HCT116 (cell line): ENCODE measurements around the gene ANXA6. TPM values are rescaled to one million over a fixed set of nuclear protein-coding genes. Genes with fewer than 3 reads are reported as not detected.

ENCODE experiments used
- ATAC-seq: fragments of 200-7000 bp; cut with Tn5 transposase; 2 replicates; pipeline ENCODE4 v1.9.1; 2020; ENCODE audit warnings: mild to moderate bottlenecking, moderate library complexity
- BruUV-seq: library from RNA; stranded (reverse); fragments of 400-500 nt; replicated peaks from 2 replicates; lab custom pipeline; 2021; lab: Mats Ljungman, UMichigan
- CTCF ChIA-PET: fragments of 300-600 bp; sonication (Branson Sonifier 250); formaldehyde crosslinking; loops from one replicate; lab custom pipeline; 2021; ENCODE audit warnings: antibody characterized with exemption; lab: Charles Lee
- POLR2A ChIA-PET: fragments of 300-600, 350-600 bp; sonication (Branson Sonifier 250); formaldehyde crosslinking; loops from one replicate; lab custom pipeline; 2021; ENCODE audit warnings: antibody characterized with exemption; lab: Charles Lee
- RAD21 ChIA-PET, 2 experiments: fragments of 300-600 bp; sonication (Branson Sonifier 250); formaldehyde crosslinking; loops; one replicate each; lab custom pipeline; 2023; ENCODE audit warnings: low total read pairs in 2 of 2; ENCODE audit not compliant: uncharacterized antibody in 2 of 2, unreplicated experiment in 2 of 2, low non-redundant PET in 1 of 2; lab: Charles Lee
- DNase-seq: peaks from one replicate; pipeline ENCODE4 v3.0.0-alpha.2; 2010; ENCODE audit warnings: low read depth, low spot score
- H2AFZ ChIP-seq: fragments of 200-600 bp; shearing (Covaris generic), sonication (generic); 2 replicates; pipeline ENCODE4 v1.6.1; 2017; ENCODE audit warnings: low read depth, mixed run types, mixed read lengths, antibody characterized with exemption, low read length; ENCODE audit not compliant: poor library complexity, severe bottlenecking
- H3K27ac ChIP-seq: 2 replicates; pipeline ENCODE4 v1.5.1; 2012; ENCODE audit warnings: low read depth, low read length
- H3K27me3 ChIP-seq: fragments of 200-600 bp; sonication (generic); 2 replicates; pipeline ENCODE4 v1.6.1; 2016; ENCODE audit warnings: mixed run types, low read length, mixed read lengths; ENCODE audit not compliant: insufficient read depth
- H3K36me3 ChIP-seq, 2 experiments: fragments of 200-500 bp in 1 of 2; fragments of 200-600 bp in 1 of 2; sonication (Bioruptor generic) in 1 of 2; sonication (generic) in 1 of 2; 2 replicates each; pipeline versions ENCODE4 v1.5.1 to v1.6.1; 2014 to 2016; ENCODE audit warnings: low read length in 2 of 2, inconsistent platforms in 1 of 2, mixed read lengths in 1 of 2, mixed run types in 1 of 2; ENCODE audit not compliant: insufficient read depth in 2 of 2, control insufficient read depth in 1 of 2
- H3K4me1 ChIP-seq, 2 experiments: fragments of 200-600 bp in 1 of 2; sonication (generic) in 1 of 2; 2 replicates each; pipeline versions ENCODE4 v1.5.1 to v1.6.1; 2012 to 2017; ENCODE audit warnings: low read length in 2 of 2, inconsistent platforms in 1 of 2, mild to moderate bottlenecking in 1 of 2, mixed read lengths in 1 of 2, mixed run types in 1 of 2, moderate library complexity in 1 of 2; ENCODE audit not compliant: insufficient read depth in 2 of 2, control insufficient read depth in 1 of 2
- H3K4me2 ChIP-seq: fragments of 200-600 bp; sonication (generic); 2 replicates; pipeline ENCODE4 v1.6.1; 2017; ENCODE audit warnings: mixed run types, low read length, mixed read lengths
- H3K4me3 ChIP-seq, 2 experiments: fragments of 200-600 bp in 1 of 2; sonication (generic) in 1 of 2; replicated peaks in 1 of 2; 2 replicates each; pipeline ENCODE4 v1.5.1; 2011 to 2016; ENCODE audit warnings: low read length in 2 of 2, control low read depth in 1 of 2, low read depth in 1 of 2, mild to moderate bottlenecking in 1 of 2, mixed read lengths in 1 of 2, mixed run types in 1 of 2
- H3K79me2 ChIP-seq: fragments of 200-600 bp; sonication (generic); 2 replicates; pipeline ENCODE4 v1.6.1; 2017; ENCODE audit warnings: mild to moderate bottlenecking, mixed run types, low read length, moderate library complexity, mixed read lengths; ENCODE audit not compliant: insufficient read depth
- H3K9ac ChIP-seq: fragments of 200-600 bp; sonication (generic); 2 replicates; pipeline ENCODE4 v1.6.1; 2016; ENCODE audit warnings: low read length, mixed read lengths
- H3K9me2 ChIP-seq: fragments of 200-600 bp; sonication (generic), shearing (Covaris generic); 2 replicates; pipeline ENCODE4 v1.6.1; 2017; ENCODE audit warnings: mixed run types, mild to moderate bottlenecking, moderate library complexity; ENCODE audit not compliant: insufficient read depth
- H3K9me3 ChIP-seq, 2 experiments: fragments of 200-500 bp in 1 of 2; fragments of 200-600 bp in 1 of 2; sonication (Bioruptor generic) in 1 of 2; sonication (generic) in 1 of 2; 2 replicates each; pipeline ENCODE4 v1.6.1; 2014 to 2017; ENCODE audit warnings: low read length in 2 of 2, mixed read lengths in 2 of 2, inconsistent platforms in 1 of 2, low read depth in 1 of 2, mild to moderate bottlenecking in 1 of 2, mixed run types in 1 of 2, moderate library complexity in 1 of 2; ENCODE audit not compliant: control insufficient read depth in 1 of 2, insufficient read depth in 1 of 2
- H4K20me1 ChIP-seq: fragments of 200-600 bp; sonication (generic), shearing (Covaris generic); 2 replicates; pipeline ENCODE4 v1.6.1; 2017; ENCODE audit warnings: mixed run types, mild to moderate bottlenecking, moderate library complexity; ENCODE audit not compliant: insufficient read depth
- CBX3 ChIP-seq: IDR thresholded peaks from 2 replicates; pipeline ENCODE4 v1.6.1; 2012; ENCODE audit warnings: low read depth
- CEBPB ChIP-seq: IDR thresholded peaks from 2 replicates; pipeline ENCODE4 v1.6.1; 2012; ENCODE audit warnings: low read depth
- ELF1 ChIP-seq: IDR thresholded peaks from 2 replicates; pipeline ENCODE4 v1.6.1; 2012; ENCODE audit warnings: low read depth, borderline replicate concordance
- FOSL1 ChIP-seq: IDR thresholded peaks from 2 replicates; pipeline ENCODE4 v1.6.1; 2012; ENCODE audit warnings: low read depth
- POLR2A ChIP-seq: IDR thresholded peaks from 2 replicates; pipeline ENCODE4 v1.7.0; 2011; ENCODE audit warnings: borderline replicate concordance; ENCODE audit not compliant: insufficient read depth, insufficient read length; ENCODE audit errors: extremely low read depth
- RAD21 ChIP-seq: IDR thresholded peaks from 2 replicates; pipeline ENCODE4 v1.6.1; 2012; ENCODE audit warnings: low read depth, mild to moderate bottlenecking
- SRF ChIP-seq: IDR thresholded peaks from 2 replicates; pipeline ENCODE4 v1.6.1; 2012; ENCODE audit warnings: low read depth
- ZFX ChIP-seq: fragments of 450-650 bp; IDR thresholded peaks from 2 replicates; pipeline ENCODE4 v1.6.1; 2017
- ZNF274 ChIP-seq: fragments of 200-500 bp; sonication (Bioruptor generic); IDR thresholded peaks from 2 replicates; pipeline ENCODE4 v1.6.1; 2014; ENCODE audit warnings: mild to moderate bottlenecking, low read depth, low read length, inconsistent platforms
- intact Hi-C: fragments of 100-400 bp; cut with micrococcal nuclease; formaldehyde crosslinking; loops from 2 replicates; pipeline ENCODE4 v1.10.0; 2022
- total RNA-seq: library from RNA; stranded (reverse); gene quantifications from one replicate; pipeline ENCODE4 v1.2.1, GENCODE V29; 2021; ENCODE audit not compliant: unreplicated experiment
- TF ChIP-seq, protein P1 (sequence below): IDR thresholded peaks from 2 replicates; pipeline ENCODE4 v1.6.1; 2012; ENCODE audit warnings: low read depth
- TF ChIP-seq, protein P2 (sequence below): IDR thresholded peaks from 2 replicates; pipeline ENCODE4 v1.6.1; 2012

The ANXA6 gene
- total RNA-seq, 1 experiment from 2014 or later, result 71.9 TPM

DNA sequence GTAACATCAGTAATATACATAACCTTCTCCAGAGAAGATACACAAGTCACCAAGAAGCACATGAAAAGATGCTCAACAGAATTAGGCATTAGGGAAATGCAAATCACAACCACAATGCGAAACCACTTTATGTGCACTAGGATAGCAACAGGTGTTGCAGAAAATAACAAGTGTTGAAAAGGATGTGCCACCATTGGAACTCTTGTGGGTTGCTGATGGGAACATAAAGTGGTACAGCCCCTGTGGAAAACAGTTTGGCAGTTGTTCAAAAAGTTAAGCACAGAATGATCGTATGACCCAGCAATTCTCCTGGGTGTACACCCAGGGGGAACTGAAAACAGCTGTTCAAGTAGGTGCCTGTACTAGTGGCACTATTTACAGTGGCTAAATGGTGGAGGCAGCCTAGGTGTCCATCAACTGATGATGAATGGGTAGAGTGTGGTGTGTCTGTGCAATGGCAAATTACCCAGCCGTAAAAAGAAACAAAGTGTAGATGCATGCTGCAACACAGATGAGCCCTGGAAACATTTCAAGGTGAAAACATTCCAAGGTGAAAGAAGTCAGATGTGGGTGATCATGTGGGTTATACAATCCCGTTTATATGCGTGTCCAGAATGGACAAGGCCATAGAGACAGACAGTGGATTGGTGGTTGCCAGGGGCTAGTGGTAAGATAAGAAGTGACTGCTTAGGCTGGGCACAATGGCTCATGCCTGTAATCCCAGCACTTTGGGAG lies 39.1 kb upstream of the ANXA6 start (continued):
- TF ChIP-seq, protein P1, sequence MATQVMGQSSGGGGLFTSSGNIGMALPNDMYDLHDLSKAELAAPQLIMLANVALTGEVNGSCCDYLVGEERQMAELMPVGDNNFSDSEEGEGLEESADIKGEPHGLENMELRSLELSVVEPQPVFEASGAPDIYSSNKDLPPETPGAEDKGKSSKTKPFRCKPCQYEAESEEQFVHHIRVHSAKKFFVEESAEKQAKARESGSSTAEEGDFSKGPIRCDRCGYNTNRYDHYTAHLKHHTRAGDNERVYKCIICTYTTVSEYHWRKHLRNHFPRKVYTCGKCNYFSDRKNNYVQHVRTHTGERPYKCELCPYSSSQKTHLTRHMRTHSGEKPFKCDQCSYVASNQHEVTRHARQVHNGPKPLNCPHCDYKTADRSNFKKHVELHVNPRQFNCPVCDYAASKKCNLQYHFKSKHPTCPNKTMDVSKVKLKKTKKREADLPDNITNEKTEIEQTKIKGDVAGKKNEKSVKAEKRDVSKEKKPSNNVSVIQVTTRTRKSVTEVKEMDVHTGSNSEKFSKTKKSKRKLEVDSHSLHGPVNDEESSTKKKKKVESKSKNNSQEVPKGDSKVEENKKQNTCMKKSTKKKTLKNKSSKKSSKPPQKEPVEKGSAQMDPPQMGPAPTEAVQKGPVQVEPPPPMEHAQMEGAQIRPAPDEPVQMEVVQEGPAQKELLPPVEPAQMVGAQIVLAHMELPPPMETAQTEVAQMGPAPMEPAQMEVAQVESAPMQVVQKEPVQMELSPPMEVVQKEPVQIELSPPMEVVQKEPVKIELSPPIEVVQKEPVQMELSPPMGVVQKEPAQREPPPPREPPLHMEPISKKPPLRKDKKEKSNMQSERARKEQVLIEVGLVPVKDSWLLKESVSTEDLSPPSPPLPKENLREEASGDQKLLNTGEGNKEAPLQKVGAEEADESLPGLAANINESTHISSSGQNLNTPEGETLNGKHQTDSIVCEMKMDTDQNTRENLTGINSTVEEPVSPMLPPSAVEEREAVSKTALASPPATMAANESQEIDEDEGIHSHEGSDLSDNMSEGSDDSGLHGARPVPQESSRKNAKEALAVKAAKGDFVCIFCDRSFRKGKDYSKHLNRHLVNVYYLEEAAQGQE, result no peak
- TF ChIP-seq CBX3 (no peak), POLR2A (no peak)
- TF ChIP-seq, protein P2, sequence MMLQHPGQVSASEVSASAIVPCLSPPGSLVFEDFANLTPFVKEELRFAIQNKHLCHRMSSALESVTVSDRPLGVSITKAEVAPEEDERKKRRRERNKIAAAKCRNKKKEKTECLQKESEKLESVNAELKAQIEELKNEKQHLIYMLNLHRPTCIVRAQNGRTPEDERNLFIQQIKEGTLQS, result no peak
- TF ChIP-seq, all 23 proteins: peak for 0

DNA sequence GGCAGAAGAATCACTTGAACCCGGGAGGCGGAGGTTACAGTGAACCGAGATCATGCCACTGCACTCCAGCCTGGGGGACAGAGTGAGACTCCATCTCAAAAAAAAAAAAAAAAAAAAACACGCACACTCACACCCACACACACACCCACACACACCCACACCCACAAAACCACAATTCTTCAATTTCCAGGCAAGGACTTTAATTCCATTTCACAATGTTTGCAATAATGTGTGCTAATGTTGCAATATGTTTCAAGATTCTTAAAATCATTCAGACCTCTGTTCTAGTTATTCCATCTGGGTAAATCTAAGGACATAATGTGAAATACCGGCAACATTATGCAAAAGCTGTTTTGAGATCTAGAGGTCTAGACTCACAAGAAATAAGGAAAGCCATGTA lies 38.0 kb upstream of the ANXA6 start:
- Histone ChIP-seq H4K20me1 (no peaks in the 10 kb centered on the region), H2AFZ (no peak overlapping the region), H3K9me3 (no peaks in the 10 kb centered on the region), H3K9me2 (no peaks in the 10 kb centered on the region), H3K27ac (no peak overlapping the region), H3K9ac (no peak overlapping the region), H3K27me3 (no peaks in the 10 kb centered on the region), H3K4me3 (no peak overlapping the region), H3K4me2 (no peak overlapping the region), H3K79me2 (no peaks in the 10 kb centered on the region), H3K36me3 (no peaks in the 10 kb centered on the region), H3K4me1 (peaks cover 0 to 8% of the 10 kb centered on the region in 2 experiments; a peak in 1 of 4 replicates)
- ATAC-seq (no peak), DNase-seq (no peak)
- TF ChIP-seq ELF1 (no peak), ZFX (no peak), ZNF274 (no peak), RAD21 (no peak), SRF (no peak), CEBPB (no peak), POLR2A (no peak), FOSL1 (no peak)
- TF ChIP-seq, protein P1, result no peak
- ChIA-PET RAD21 (no interaction called here), POLR2A (no interaction called here), CTCF (no interaction called here)
- no TSS peak for BruUV-seq
- intact Hi-C loops, result no loop called here
